H9 (cell line): Measurements from ENCODE around the gene TCF4. TPM values are rescaled to one million over a fixed set of nuclear protein-coding genes. Genes with fewer than 3 reads are reported as not detected.
A peak's percentile ranks its signal among the peaks of the same experiment; 100 is the strongest.

Experiments
- DNase-seq: peaks from one replicate; pipeline ENCODE4 v3.0.0-alpha.2; 2017
- H2AFZ ChIP-seq: one replicate; pipeline ENCODE4 v1.6.1; 2013; ENCODE audit warnings: mild to moderate bottlenecking, low read length, control low read depth, moderate library complexity
- H2AK5ac ChIP-seq: 2 replicates; pipeline ENCODE4 v1.6.1; 2013; ENCODE audit warnings: low read length, control low read depth, mixed read lengths; ENCODE audit not compliant: insufficient read length
- H2BK120ac ChIP-seq: one replicate; pipeline ENCODE4 v1.6.1; 2013; ENCODE audit warnings: low read depth, mild to moderate bottlenecking, low read length, control low read depth, inconsistent platforms; ENCODE audit not compliant: poor library complexity, severe bottlenecking
- H2BK12ac ChIP-seq: 2 replicates; pipeline ENCODE4 v1.6.1; 2013; ENCODE audit warnings: low read length, control low read depth, mixed read lengths, low read depth; ENCODE audit not compliant: insufficient read length
- H2BK15ac ChIP-seq: 2 replicates; pipeline ENCODE4 v1.6.1; 2013; ENCODE audit warnings: low read depth, low read length, control low read depth
- H2BK20ac ChIP-seq: one replicate; pipeline ENCODE4 v1.6.1; 2013; ENCODE audit warnings: low read depth, mild to moderate bottlenecking, low read length, control low read depth, inconsistent platforms; ENCODE audit not compliant: poor library complexity, severe bottlenecking
- H2BK5ac ChIP-seq: 2 replicates; pipeline ENCODE4 v1.6.1; 2013; ENCODE audit warnings: low read length, control low read depth, mixed read lengths; ENCODE audit not compliant: insufficient read length
- H3K14ac ChIP-seq: 2 replicates; pipeline ENCODE4 v1.6.1; 2013; ENCODE audit warnings: low read length, control low read depth; ENCODE audit not compliant: insufficient read depth
- H3K18ac ChIP-seq: 2 replicates; pipeline ENCODE4 v1.6.1; 2013; ENCODE audit warnings: low read depth, mild to moderate bottlenecking, mixed read lengths, low read length, control low read depth; ENCODE audit not compliant: insufficient read length
- H3K23ac ChIP-seq: 2 replicates; pipeline ENCODE4 v1.6.1; 2013; ENCODE audit warnings: low read length, control low read depth, mixed read lengths, low read depth; ENCODE audit not compliant: insufficient read length
- H3K23me2 ChIP-seq: 2 replicates; pipeline ENCODE4 v1.6.1; 2013; ENCODE audit warnings: low read depth, mild to moderate bottlenecking, mixed read lengths, low read length, control low read depth; ENCODE audit not compliant: insufficient read length, poor library complexity, severe bottlenecking
- H3K27ac ChIP-seq: 2 replicates; pipeline ENCODE4 v1.5.1; 2013; ENCODE audit warnings: low read length, control low read depth, mixed read lengths, low read depth; ENCODE audit not compliant: insufficient read length
- H3K27me3 ChIP-seq: 2 replicates; pipeline ENCODE4 v1.6.1; 2013; ENCODE audit warnings: low read length, control low read depth, inconsistent platforms; ENCODE audit not compliant: insufficient read depth
- H3K4ac ChIP-seq: 2 replicates; pipeline ENCODE4 v1.6.1; 2013; ENCODE audit warnings: low read depth, mild to moderate bottlenecking, control low read depth, inconsistent platforms, low read length, moderate library complexity
- H3K4me1 ChIP-seq: 2 replicates; pipeline ENCODE4 v1.6.1; 2013; ENCODE audit warnings: low read length, control low read depth, inconsistent platforms; ENCODE audit not compliant: insufficient read depth
- H3K4me2 ChIP-seq: 2 replicates; pipeline ENCODE4 v1.6.1; 2013; ENCODE audit warnings: low read length, control low read depth, mixed read lengths; ENCODE audit not compliant: insufficient read length, insufficient read depth
- H3K56ac ChIP-seq: 2 replicates; pipeline ENCODE4 v1.6.1; 2013; ENCODE audit warnings: low read depth, mild to moderate bottlenecking, mixed read lengths, low read length, control low read depth; ENCODE audit not compliant: insufficient read length
- H3K79me1 ChIP-seq: 2 replicates; pipeline ENCODE4 v1.6.1; 2013; ENCODE audit warnings: low read depth, mild to moderate bottlenecking, moderate library complexity, low read length, control low read depth, inconsistent platforms; ENCODE audit not compliant: insufficient read depth, poor library complexity, severe bottlenecking
- H3K79me2 ChIP-seq: 2 replicates; pipeline ENCODE4 v1.6.1; 2013; ENCODE audit warnings: low read length, control low read depth, inconsistent platforms; ENCODE audit not compliant: insufficient read depth
- H3K9ac ChIP-seq: 2 replicates; pipeline ENCODE4 v1.6.1; 2013; ENCODE audit warnings: low read length, control low read depth, mixed read lengths; ENCODE audit not compliant: insufficient read length; ENCODE audit errors: extremely low read depth
- H3K9me3 ChIP-seq: one replicate; pipeline ENCODE4 v1.6.1; 2013; ENCODE audit warnings: low read depth, low read length, inconsistent platforms; ENCODE audit not compliant: control insufficient read depth
- H3T11ph ChIP-seq: one replicate; pipeline ENCODE4 v1.6.1; 2013; ENCODE audit warnings: mild to moderate bottlenecking, low read length, control low read depth, inconsistent platforms
- H4K20me1 ChIP-seq: one replicate; pipeline ENCODE4 v1.6.1; 2013; ENCODE audit not compliant: control insufficient read depth, insufficient read length, insufficient read depth
- H4K5ac ChIP-seq: 2 replicates; pipeline ENCODE4 v1.6.1; 2013; ENCODE audit warnings: low read depth, mild to moderate bottlenecking, mixed read lengths, low read length, control low read depth; ENCODE audit not compliant: insufficient read length
- H4K8ac ChIP-seq: replicated peaks from 2 replicates; pipeline ENCODE4 v1.6.1; 2013; ENCODE audit warnings: low read length, control low read depth, mixed read lengths, low read depth; ENCODE audit not compliant: insufficient read length
- H4K91ac ChIP-seq: 2 replicates; pipeline ENCODE4 v1.6.1; 2013; ENCODE audit warnings: low read depth, mild to moderate bottlenecking, moderate library complexity, mixed read lengths, low read length, control low read depth; ENCODE audit not compliant: insufficient read length
- H3K27ac Mint-ChIP-seq, 3 experiments: 2 replicates in 2 of 3; 3 replicates in 1 of 3; pipeline ENCODE4 v1.8.0; 2020 to 2021; ENCODE audit warnings: mixed read lengths in 3 of 3, mild to moderate bottlenecking in 1 of 3, moderate library complexity in 1 of 3
- H3K27me3 Mint-ChIP-seq: 2 replicates; pipeline ENCODE4 v1.8.0; 2021; ENCODE audit warnings: low read depth, mild to moderate bottlenecking, moderate library complexity, mixed read lengths
- H3K36me3 Mint-ChIP-seq, 3 experiments: 2 replicates in 2 of 3; 3 replicates in 1 of 3; pipeline ENCODE4 v1.8.0; 2020 to 2021; ENCODE audit warnings: low read depth in 3 of 3, mixed read lengths in 3 of 3; ENCODE audit not compliant: insufficient read depth in 1 of 3
- H3K4me1 Mint-ChIP-seq, 2 experiments: 2 replicates each; pipeline ENCODE4 v1.8.0; 2020; ENCODE audit warnings: mixed read lengths in 2 of 2
- H3K4me3 Mint-ChIP-seq, 2 experiments: 2 replicates in 1 of 2; 3 replicates in 1 of 2; pipeline ENCODE4 v1.8.0; 2020 to 2021; ENCODE audit warnings: mild to moderate bottlenecking in 2 of 2, mixed read lengths in 2 of 2, moderate library complexity in 1 of 2
- H3K9me3 Mint-ChIP-seq, 2 experiments: 2 replicates in 1 of 2; 3 replicates in 1 of 2; pipeline ENCODE4 v1.8.0; 2020; ENCODE audit warnings: mild to moderate bottlenecking in 2 of 2, mixed read lengths in 2 of 2, moderate library complexity in 1 of 2
- WGBS: extraction: QIAGEN DNeasy Blood & Tissue Kit; methylation state at CpG from one replicate; pipeline ENCODE4 v1.1.7; 2013; ENCODE audit warnings: missing lambda C conversion rate, low lambda C conversion rate, mixed read lengths; ENCODE audit not compliant: insufficient read length; ENCODE audit errors: extremely low coverage; 5-methylcytosine and 5-hydroxymethylcytosine counted together
- total RNA-seq: library from RNA; stranded (reverse); gene quantifications from 2 replicates; pipeline ENCODE4 v1.2.1, GENCODE V29; 2021
- TF ChIP-seq, protein P1 (sequence below): fragments of 200-600 bp; sonication (generic); conservative IDR thresholded peaks from 3 replicates; pipeline ENCODE4 v1.8.0; 2021; ENCODE audit warnings: antibody characterized with exemption, mild to moderate bottlenecking

Gene TCF4
- total RNA-seq, 1 experiment from 2014 or later, result 99.4 TPM

DNA sequence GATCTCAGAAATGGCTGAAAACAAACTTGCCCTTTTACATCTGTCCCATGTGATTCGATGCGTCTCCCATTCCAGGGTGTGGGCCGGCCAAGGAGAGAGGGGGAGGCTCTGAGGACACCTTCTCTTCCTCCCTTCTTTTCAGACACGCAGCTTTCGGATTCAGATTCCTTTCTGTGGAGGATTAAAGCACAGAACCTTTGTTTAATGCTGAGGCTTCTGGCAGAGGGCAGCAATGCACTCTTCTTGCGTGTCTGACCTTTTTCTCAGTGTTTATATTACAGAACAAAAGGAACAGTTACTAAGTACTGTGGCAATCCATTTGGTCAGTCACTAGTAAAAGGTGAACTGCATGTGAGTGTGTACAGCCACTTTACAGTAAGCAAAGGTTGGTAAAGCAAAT lies 359.8 kb downstream of the TCF4 start:
- H3K23me2 ChIP-seq, result no peaks in the 10 kb centered on the region
- no peak overlapping the region for H3K9ac ChIP-seq
- Mint-ChIP-seq H3K27me3 (no peaks in the 10 kb centered on the region), H3K4me3 (no peak overlapping the region), H3K4me1 (peaks cover 12 to 16% of the 10 kb centered on the region in 2 experiments), H3K9me3 (no peaks in the 10 kb centered on the region), H3K27ac (peak overlapping the region in 2 of 3 experiments; percentile 44 to 95; a peak in 5 of 7 replicates), H3K36me3 (peaks cover 31 to 73% (median 67%) of the 10 kb centered on the region in 3 experiments; a peak in 6 of 7 replicates)
- no peak overlapping the region for H2BK120ac ChIP-seq
- H3K27ac ChIP-seq, result no peak overlapping the region
- H3K79me2 ChIP-seq, result no peaks in the 10 kb centered on the region
- no peak overlapping the region for H3K4me2 ChIP-seq
- H3K79me1 ChIP-seq, result no peaks in the 10 kb centered on the region
- H2BK5ac ChIP-seq, result no peak overlapping the region
- no peaks in the 10 kb centered on the region for H3K27me3 ChIP-seq
- H3K4me1 ChIP-seq, result no peaks in the 10 kb centered on the region
- no peak overlapping the region for H4K5ac ChIP-seq
- no peak overlapping the region for H2BK15ac ChIP-seq
- no peak overlapping the region for H2AK5ac ChIP-seq
- H3K18ac ChIP-seq, result no peak overlapping the region
- DNase-seq, result no peak
- H3T11ph ChIP-seq, result no peak overlapping the region
- WGBS, result no CpG with 5 or more reads among the region's 6 CpGs
- no peaks in the 10 kb centered on the region for H4K20me1 ChIP-seq
- H3K9me3 ChIP-seq, result no peaks in the 10 kb centered on the region
- no peak overlapping the region for H3K4ac ChIP-seq
- H4K91ac ChIP-seq, result no peak overlapping the region
- H2AFZ ChIP-seq, result no peak overlapping the region
- TF ChIP-seq, protein P1, sequence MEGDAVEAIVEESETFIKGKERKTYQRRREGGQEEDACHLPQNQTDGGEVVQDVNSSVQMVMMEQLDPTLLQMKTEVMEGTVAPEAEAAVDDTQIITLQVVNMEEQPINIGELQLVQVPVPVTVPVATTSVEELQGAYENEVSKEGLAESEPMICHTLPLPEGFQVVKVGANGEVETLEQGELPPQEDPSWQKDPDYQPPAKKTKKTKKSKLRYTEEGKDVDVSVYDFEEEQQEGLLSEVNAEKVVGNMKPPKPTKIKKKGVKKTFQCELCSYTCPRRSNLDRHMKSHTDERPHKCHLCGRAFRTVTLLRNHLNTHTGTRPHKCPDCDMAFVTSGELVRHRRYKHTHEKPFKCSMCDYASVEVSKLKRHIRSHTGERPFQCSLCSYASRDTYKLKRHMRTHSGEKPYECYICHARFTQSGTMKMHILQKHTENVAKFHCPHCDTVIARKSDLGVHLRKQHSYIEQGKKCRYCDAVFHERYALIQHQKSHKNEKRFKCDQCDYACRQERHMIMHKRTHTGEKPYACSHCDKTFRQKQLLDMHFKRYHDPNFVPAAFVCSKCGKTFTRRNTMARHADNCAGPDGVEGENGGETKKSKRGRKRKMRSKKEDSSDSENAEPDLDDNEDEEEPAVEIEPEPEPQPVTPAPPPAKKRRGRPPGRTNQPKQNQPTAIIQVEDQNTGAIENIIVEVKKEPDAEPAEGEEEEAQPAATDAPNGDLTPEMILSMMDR, result 0 out of 3 replicates have a peak, but pooled peaks have one; percentile 7
- no peak overlapping the region for H2BK12ac ChIP-seq
- H2BK20ac ChIP-seq, result no peak overlapping the region
- no peak overlapping the region for H4K8ac ChIP-seq
- no peak overlapping the region for H3K23ac ChIP-seq
- H3K56ac ChIP-seq, result no peak overlapping the region
- no peak overlapping the region for H3K14ac ChIP-seq
